GM23248 (cell line): Measurements from ENCODE around the gene KCTD3. TPM values are rescaled to one million over a fixed set of nuclear protein-coding genes. Genes with fewer than 3 reads are reported as not detected.

ENCODE experiments used
- DNase-seq: peaks from one replicate; pipeline ENCODE4 v3.0.0-alpha.2; 2015
- H2AFZ ChIP-seq: fragments of 200-600 bp; sonication (generic); 2 replicates; pipeline ENCODE4 v1.6.1; 2016; ENCODE audit warnings: antibody characterized with exemption
- H3F3A ChIP-seq: fragments of 200-600 bp; sonication (generic); 2 replicates; pipeline ENCODE4 v1.6.1; 2016; ENCODE audit warnings: mild to moderate bottlenecking, antibody characterized with exemption, mixed run types; ENCODE audit not compliant: insufficient read depth
- H3K27ac ChIP-seq: fragments of 200-600 bp; sonication (generic); 2 replicates; pipeline ENCODE4 v1.5.1; 2016; ENCODE audit warnings: mild to moderate bottlenecking
- H3K27me3 ChIP-seq: fragments of 200-600 bp; sonication (generic); replicated peaks from 2 replicates; pipeline ENCODE4 v1.6.1; 2016; ENCODE audit warnings: mild to moderate bottlenecking; ENCODE audit not compliant: insufficient read depth
- H3K36me3 ChIP-seq: fragments of 200-600 bp; sonication (generic); 2 replicates; pipeline ENCODE4 v1.6.1; 2016; ENCODE audit warnings: low read depth, mild to moderate bottlenecking
- H3K4me1 ChIP-seq: fragments of 200-600 bp; sonication (generic); 2 replicates; pipeline ENCODE4 v1.6.1; 2016; ENCODE audit warnings: mild to moderate bottlenecking; ENCODE audit not compliant: insufficient read depth
- H3K4me2 ChIP-seq: fragments of 200-600 bp; sonication (generic); one replicate; pipeline ENCODE4 v1.6.1; 2016; ENCODE audit warnings: mild to moderate bottlenecking; ENCODE audit not compliant: unreplicated experiment
- H3K4me3 ChIP-seq: fragments of 200-600 bp; sonication (generic); 2 replicates; pipeline ENCODE4 v1.5.1; 2016; ENCODE audit warnings: mild to moderate bottlenecking
- H3K79me2 ChIP-seq: fragments of 200-600 bp; sonication (generic); 2 replicates; pipeline ENCODE4 v1.6.1; 2016; ENCODE audit warnings: mild to moderate bottlenecking; ENCODE audit not compliant: insufficient read depth
- H3K9ac ChIP-seq: fragments of 200-600 bp; sonication (generic); 2 replicates; pipeline ENCODE4 v1.6.1; 2016; ENCODE audit warnings: mild to moderate bottlenecking
- H3K9me2 ChIP-seq: fragments of 200-600 bp; sonication (generic); 2 replicates; pipeline ENCODE4 v1.6.1; 2016; ENCODE audit warnings: mixed run types, mild to moderate bottlenecking, moderate library complexity; ENCODE audit not compliant: insufficient read depth
- H3K9me3 ChIP-seq: fragments of 200-600 bp; sonication (generic); one replicate; pipeline ENCODE4 v1.6.1; 2017; ENCODE audit warnings: low read depth
- H4K20me1 ChIP-seq: fragments of 200-600 bp; sonication (generic); 2 replicates; pipeline ENCODE4 v1.6.0; 2016; ENCODE audit not compliant: insufficient read depth
- EZH2 ChIP-seq: fragments of 200-600 bp; sonication (generic); IDR thresholded peaks from 2 replicates; pipeline ENCODE4 v1.6.1; 2018; ENCODE audit warnings: antibody characterized with exemption, mild to moderate bottlenecking; ENCODE audit not compliant: insufficient read depth, poor library complexity, severe bottlenecking
- EZH2phosphoT487 ChIP-seq: fragments of 200-600 bp; sonication (generic); IDR thresholded peaks from 2 replicates; pipeline ENCODE4 v1.6.1; 2018; ENCODE audit warnings: antibody characterized with exemption, moderate library complexity, mild to moderate bottlenecking, low read depth; ENCODE audit not compliant: insufficient read depth
- WGBS, 2 experiments: methylation state at CpG; one replicate each; pipeline ENCODE4 v1.1.6; 2015 to 2017; ENCODE audit warnings: low lambda C conversion rate in 2 of 2, low coverage in 1 of 2; ENCODE audit errors: missing lambda C conversion rate in 2 of 2; 5-methylcytosine and 5-hydroxymethylcytosine counted together
- in situ Hi-C: fragments of 300-500 bp; cut with MboI; formaldehyde crosslinking; loops from 2 replicates; pipeline ENCODE4 v1.15.0; 2020
- polyA plus RNA-seq: library from polyadenylated mRNA; unstranded; fragments of >200 nt; fragmentation: Nextera tagmentation; extraction: Ambion mirVana; gene quantifications from 2 replicates; pipeline ENCODE4 v1.2.1, GENCODE V29; 2016
- total RNA-seq: library from RNA; depleted of rRNA; stranded (reverse); fragments of >200 nt; shearing (Covaris generic); gene quantifications from 2 replicates; pipeline ENCODE4 v1.2.3, GENCODE V29; 2014

KCTD3 gene
- total and polyA plus RNA-seq, 2 experiments from 2014 or later: 17.5 to 32.0 TPM

DNA sequence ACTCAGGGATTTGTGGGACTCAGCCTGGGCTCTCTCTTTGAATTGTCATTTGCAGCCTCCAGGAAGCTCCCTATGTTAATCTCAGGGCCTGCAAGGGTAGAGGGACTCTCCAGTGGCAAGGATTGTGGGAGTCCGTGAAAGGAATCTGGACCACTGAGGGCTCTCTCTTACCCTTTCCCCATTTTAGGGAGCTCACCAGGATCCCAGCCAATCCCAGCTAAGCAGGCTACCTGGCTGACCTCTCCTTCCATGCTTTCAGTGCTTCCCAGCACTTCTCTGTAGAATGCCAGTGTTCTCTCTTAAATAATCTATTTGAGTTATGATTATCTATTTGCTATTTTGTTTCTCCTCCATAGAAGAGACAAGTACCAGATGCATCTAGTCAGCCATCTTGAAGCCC lies 9.6 kb upstream of the KCTD3 start:
- TF ChIP-seq EZH2 (no peak), EZH2phosphoT487 (no peak)
- H3K4me1 ChIP-seq: no peaks in the 10 kb centered on the region
- H3K27ac ChIP-seq: no peak overlapping the region
- H2AFZ ChIP-seq: no peak overlapping the region
- peaks cover 5% of the 10 kb centered on the region for H3K9me3 ChIP-seq
- DNase-seq: no peak
- no peak overlapping the region for H3K4me3 ChIP-seq
- in situ Hi-C loops: no loop called here
- H4K20me1 ChIP-seq: no peaks in the 10 kb centered on the region
- no peaks in the 10 kb centered on the region for H3F3A ChIP-seq
- no peaks in the 10 kb centered on the region for H3K9me2 ChIP-seq
- no peaks in the 10 kb centered on the region for H3K79me2 ChIP-seq
- no peaks in the 10 kb centered on the region for H3K27me3 ChIP-seq
- H3K36me3 ChIP-seq: no peaks in the 10 kb centered on the region
- no peak overlapping the region for H3K9ac ChIP-seq
- WGBS, 2 experiments: 92 to 95% methylated on average over 1 of the region's 1 CpG
- no peak overlapping the region for H3K4me2 ChIP-seq

DNA sequence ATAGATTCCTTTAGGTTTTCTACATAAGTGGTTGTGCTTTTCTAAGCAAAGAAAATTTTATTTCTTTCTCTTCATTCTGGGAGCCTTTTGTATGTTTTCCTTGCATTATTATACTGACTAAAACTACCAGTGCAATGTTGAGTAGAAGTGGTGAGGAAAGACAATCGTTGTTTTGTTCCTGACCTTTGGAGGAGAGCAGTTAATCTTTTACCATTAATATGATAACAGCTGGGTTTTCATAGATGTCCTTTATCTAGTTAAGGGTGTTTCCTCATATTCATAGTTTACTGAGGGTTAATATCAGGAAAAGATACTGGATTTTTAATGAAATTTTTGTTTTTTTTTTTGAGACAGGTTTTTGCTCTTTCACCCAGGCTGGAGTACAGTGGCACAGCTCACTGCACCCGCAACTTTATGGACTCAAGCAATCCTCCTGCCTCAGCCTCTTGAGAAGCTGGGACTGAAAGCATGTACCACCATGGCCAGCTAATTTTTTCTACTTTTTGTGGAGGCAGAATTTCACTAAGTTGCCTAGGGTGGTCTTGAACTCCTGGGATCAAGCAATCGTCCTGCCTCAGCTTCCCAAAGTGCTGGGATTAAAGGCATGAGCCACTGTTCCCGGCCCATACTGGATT lies 9.0 kb upstream of the KCTD3 start:
- H3K27ac ChIP-seq: no peak overlapping the region

DNA sequence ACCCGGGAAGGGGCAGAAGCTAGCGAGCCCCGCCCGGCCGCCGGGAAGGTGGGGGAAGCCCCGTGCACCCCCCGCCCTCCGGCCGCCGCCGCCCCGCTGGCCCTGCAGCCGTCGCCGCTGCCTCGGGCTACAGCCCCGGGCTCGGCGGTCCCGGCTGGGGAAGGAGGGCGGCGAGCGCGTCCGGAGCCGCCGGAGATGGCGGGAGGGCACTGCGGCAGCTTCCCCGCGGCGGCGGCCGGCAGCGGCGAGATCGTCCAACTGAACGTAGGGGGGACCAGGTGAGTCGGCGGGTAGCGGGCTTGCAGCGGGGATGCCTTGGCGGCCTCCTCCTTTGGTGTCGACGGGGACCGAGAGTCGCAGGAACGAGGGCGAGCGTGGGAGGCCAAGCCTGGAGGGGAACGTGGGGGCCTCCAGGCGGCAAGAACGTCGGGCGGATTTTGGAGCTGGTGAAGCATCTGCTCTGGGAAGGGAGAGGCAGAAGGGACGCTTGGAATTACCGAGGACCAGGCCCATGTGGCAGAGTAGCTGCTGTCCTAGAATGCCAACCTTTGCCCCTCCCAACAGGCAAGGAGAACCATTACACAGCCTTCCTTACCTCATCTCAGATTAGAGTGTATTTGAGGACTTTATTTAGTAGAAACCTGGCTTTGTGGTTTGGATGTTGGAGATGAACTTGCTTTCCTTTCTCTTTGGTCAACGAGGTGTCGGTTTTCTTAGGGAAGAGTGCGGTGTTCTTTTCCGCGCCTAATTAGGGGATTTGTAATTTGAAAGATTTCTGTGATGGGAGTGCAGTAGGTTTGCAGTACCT lies 591 bp downstream of the KCTD3 start:
- no peaks in the 10 kb centered on the region for H3K36me3 ChIP-seq
- H3K9me3 ChIP-seq: no peaks in the 10 kb centered on the region
- H3K27me3 ChIP-seq: no peaks in the 10 kb centered on the region
- H3K4me2 ChIP-seq: peak overlapping the region; percentile 96
- TF ChIP-seq EZH2 (no peak), EZH2phosphoT487 (no peak)
- peak; percentile 81 for DNase-seq
- peaks cover 43% of the 10 kb centered on the region for H3K79me2 ChIP-seq
- WGBS, 2 experiments: 1 to 2% methylated on average over 49 to 62 of the region's 63 CpGs
- in situ Hi-C loops: no loop called here
- H3K27ac ChIP-seq: peak overlapping the region; percentile 81
- peak overlapping the region; percentile 97 for H2AFZ ChIP-seq
- H3K4me1 ChIP-seq: peaks cover 35% of the 10 kb centered on the region
- H4K20me1 ChIP-seq: no peaks in the 10 kb centered on the region
- H3K4me3 ChIP-seq: peak overlapping the region; percentile 93
- H3K9ac ChIP-seq: peak overlapping the region; percentile 86
- peaks cover 40% of the 10 kb centered on the region for H3F3A ChIP-seq
- H3K9me2 ChIP-seq: no peaks in the 10 kb centered on the region

More for the DNA sequence above, 9.0 kb upstream of the KCTD3 start:
- Histone ChIP-seq H3K4me1 (no peaks in the 10 kb centered on the region), H3K9me2 (no peaks in the 10 kb centered on the region), H4K20me1 (no peaks in the 10 kb centered on the region), H3K36me3 (no peaks in the 10 kb centered on the region), H3K9me3 (peaks cover 5% of the 10 kb centered on the region), H3F3A (no peaks in the 10 kb centered on the region), H3K9ac (no peak overlapping the region), H3K4me3 (no peak overlapping the region), H3K79me2 (no peaks in the 10 kb centered on the region), H3K27me3 (no peaks in the 10 kb centered on the region), H2AFZ (no peak overlapping the region), H3K4me2 (no peak overlapping the region)
- in situ Hi-C loops: no loop called here
- TF ChIP-seq EZH2 (no peak), EZH2phosphoT487 (no peak)
- DNase-seq: no peak
- 76 to 77% methylated on average over 4 of the region's 4 CpGs for WGBS, 2 experiments

DNA sequence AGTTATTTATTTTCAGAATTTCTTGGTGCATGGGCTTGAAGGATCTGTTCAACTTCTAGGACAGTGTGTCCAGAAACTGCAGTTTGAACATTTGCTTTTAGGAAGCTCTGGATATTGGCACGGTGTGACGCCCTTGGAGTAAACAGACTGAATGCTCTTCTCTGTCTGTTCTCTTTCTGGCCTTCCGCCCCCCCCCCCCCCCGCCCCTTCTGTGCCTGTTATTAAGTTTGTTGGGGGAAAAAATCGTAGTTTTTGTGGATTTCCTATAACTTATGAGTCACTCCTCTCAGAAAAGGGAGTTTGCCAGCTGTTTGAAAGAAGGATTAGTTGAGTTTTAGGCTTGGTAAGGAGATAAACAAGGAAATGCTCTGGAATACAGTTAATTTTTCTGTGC lies 1.2 kb downstream of the KCTD3 start:
- peak overlapping the region; percentile 97 for H2AFZ ChIP-seq
- H3K9me2 ChIP-seq: no peaks in the 10 kb centered on the region
- H3K9ac ChIP-seq: peak overlapping the region; percentile 86
- H3K79me2 ChIP-seq: peaks cover 49% of the 10 kb centered on the region
- H4K20me1 ChIP-seq: no peaks in the 10 kb centered on the region
- TF ChIP-seq EZH2: no peak
- no peak for TF ChIP-seq EZH2phosphoT487
- H3K27ac ChIP-seq: peak overlapping the region; percentile 81
- peaks cover 35% of the 10 kb centered on the region for H3K4me1 ChIP-seq
- H3K9me3 ChIP-seq: no peaks in the 10 kb centered on the region
- no peaks in the 10 kb centered on the region for H3K36me3 ChIP-seq
- peak; percentile 75 for DNase-seq
- no peaks in the 10 kb centered on the region for H3K27me3 ChIP-seq
- peak overlapping the region; percentile 93 for H3K4me3 ChIP-seq
- in situ Hi-C loops: no loop called here
- peak overlapping the region; percentile 96 for H3K4me2 ChIP-seq
- 1 to 7% methylated on average over 2 to 5 of the region's 5 CpGs for WGBS, 2 experiments
- peaks cover 40% of the 10 kb centered on the region for H3F3A ChIP-seq
